ENCODE results near the gene DNAL4. TPM values are rescaled to one million over a fixed set of nuclear protein-coding genes. Genes with fewer than 3 reads are reported as not detected.

DNAL4 gene
- total and polyA plus RNA-seq, 3 donors from 2014 or later, result 54.4 to 107 (median 76.8) TPM

DNA sequence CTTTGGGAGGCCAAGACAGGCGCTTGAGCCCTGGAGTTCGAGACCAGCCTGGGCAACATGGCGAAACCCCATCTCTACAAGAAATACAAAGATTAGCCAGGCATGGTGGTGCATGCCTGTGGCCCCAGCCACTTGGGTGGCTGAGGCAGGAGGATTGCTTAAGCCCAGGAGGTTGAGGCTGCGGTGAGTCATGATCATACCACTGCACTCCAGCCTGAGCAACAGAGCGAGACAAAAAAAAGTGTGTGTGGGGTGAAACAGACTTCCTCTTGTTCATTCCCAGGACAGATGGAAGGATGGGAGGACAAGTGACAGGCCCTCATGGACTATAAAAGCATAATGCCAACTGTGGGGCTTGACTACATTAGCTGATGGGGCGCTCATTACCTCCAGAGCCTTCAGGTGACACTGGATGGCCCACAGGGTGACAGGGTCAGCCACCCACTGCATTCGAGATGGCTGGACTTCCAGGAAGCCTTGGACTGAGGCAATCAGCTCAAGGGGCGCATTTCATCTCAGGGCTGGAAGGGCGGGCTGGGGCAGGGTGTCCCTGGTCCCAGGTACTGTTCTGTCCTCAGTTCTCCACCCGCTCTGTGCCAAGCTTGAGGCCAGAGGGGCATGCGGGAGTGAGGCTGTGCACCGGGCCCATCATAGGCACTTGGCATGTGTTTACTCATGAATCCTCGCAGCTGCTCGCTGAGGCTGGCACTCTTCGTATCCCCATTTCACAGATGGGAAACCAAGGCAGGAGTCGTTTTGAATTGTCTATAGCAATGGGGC lies 37.4 kb upstream of the DNAL4 start:
- H3K4me1 ChIP-seq, result no peaks in the 10 kb centered on the region
- H3K27me3 ChIP-seq, result no peaks in the 10 kb centered on the region
- DNase-seq, result no peak
- H3K9me3 ChIP-seq, result no peaks in the 10 kb centered on the region
- intact Hi-C loops (cut with DNase I; ENCODE audit: low total_unique reads), result no loop called here
- no peak overlapping the region for H3K27ac ChIP-seq
- H3K4me3 ChIP-seq, result no peak overlapping the region
- no peak for TF ChIP-seq POLR2A (IDR thresholded peaks at IDR 0.05)
- TF ChIP-seq, protein P1, sequence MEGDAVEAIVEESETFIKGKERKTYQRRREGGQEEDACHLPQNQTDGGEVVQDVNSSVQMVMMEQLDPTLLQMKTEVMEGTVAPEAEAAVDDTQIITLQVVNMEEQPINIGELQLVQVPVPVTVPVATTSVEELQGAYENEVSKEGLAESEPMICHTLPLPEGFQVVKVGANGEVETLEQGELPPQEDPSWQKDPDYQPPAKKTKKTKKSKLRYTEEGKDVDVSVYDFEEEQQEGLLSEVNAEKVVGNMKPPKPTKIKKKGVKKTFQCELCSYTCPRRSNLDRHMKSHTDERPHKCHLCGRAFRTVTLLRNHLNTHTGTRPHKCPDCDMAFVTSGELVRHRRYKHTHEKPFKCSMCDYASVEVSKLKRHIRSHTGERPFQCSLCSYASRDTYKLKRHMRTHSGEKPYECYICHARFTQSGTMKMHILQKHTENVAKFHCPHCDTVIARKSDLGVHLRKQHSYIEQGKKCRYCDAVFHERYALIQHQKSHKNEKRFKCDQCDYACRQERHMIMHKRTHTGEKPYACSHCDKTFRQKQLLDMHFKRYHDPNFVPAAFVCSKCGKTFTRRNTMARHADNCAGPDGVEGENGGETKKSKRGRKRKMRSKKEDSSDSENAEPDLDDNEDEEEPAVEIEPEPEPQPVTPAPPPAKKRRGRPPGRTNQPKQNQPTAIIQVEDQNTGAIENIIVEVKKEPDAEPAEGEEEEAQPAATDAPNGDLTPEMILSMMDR (IDR thresholded peaks at IDR 0.05), result no peak
- WGBS, 2 donors, result 84 to 88% methylated on average over 13 to 16 of the region's 16 CpGs
- H3K36me3 ChIP-seq (ENCODE audit: low read depth, missing control alignments), result no peaks in the 10 kb centered on the region

DNA sequence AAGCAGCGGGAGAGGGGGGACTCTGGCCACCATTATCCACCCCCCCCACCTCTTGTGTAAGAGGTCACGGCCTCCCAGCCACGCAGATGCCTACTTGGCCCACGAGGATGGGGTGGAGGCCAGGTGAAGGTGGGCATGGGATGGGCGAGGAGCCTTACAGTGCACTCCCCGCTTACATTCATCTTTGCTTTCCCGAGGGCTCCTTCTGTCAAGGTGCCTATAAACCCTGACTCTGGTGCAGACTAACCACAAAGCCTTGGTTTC lies 36.8 kb upstream of the DNAL4 start:
- intact Hi-C loops (cut with DNase I; ENCODE audit: low total_unique reads), result no loop called here
- no peak for TF ChIP-seq POLR2A (IDR thresholded peaks at IDR 0.05)
- TF ChIP-seq, protein P1 (IDR thresholded peaks at IDR 0.05), result no peak
- 93 to 94% methylated on average over 5 to 7 of the region's 7 CpGs for WGBS, 2 donors

DNA sequence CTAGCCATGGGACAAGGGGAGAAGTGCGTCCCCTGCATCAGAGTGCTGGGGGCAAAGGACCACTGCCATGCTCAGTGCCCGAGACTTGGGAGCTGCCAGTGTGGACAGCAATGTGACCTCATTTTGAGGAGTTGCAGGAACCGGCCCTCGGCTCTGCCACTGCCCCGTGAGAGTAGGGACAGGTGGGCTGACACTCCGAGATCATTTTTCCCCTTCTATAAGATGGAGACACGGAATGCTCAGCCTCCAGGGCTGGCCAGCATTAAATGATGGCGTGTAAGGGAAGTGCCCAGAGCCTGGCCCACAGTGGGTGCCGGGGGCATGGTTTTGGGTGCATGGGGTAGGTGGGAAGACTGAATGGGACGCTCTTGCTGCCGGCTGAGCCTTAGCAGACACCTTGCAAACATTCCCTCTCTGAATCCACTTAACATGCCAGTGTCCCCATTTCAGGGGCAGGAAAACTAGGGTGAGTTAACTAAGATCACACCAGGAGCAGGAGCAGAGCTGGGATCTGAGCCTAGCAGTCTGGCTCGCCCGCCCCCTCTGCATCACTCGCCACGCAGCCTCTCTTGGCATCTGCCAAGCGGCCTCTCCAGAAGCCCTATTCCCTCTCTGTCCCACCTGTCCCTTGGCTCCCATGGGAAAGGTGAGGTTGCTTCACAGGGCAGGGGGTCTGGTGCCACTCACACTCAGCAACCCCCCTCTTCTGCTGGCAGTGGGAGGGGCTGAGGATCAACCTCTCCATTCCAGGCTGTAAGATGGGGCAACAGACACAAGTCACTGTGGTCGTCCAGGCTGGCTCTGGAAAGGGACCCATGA lies 36.3 kb upstream of the DNAL4 start:
- intact Hi-C loops (cut with DNase I; ENCODE audit: low total_unique reads), result no loop called here
- Histone ChIP-seq H3K36me3 (ENCODE audit: low read depth, missing control alignments) (no peaks in the 10 kb centered on the region), H3K4me1 (no peaks in the 10 kb centered on the region), H3K9me3 (no peaks in the 10 kb centered on the region), H3K4me3 (no peak overlapping the region), H3K27me3 (no peaks in the 10 kb centered on the region), H3K27ac (no peak overlapping the region)
- no peak for DNase-seq
- WGBS, 2 donors, result 92 to 96% methylated on average over 12 to 17 of the region's 17 CpGs
- TF ChIP-seq, protein P1 (IDR thresholded peaks at IDR 0.05), result no peak

More for the DNA sequence above, 36.8 kb upstream of the DNAL4 start:
- H3K36me3 ChIP-seq (ENCODE audit: low read depth, missing control alignments), result no peaks in the 10 kb centered on the region
- no peak for DNase-seq
- H3K27me3 ChIP-seq, result no peaks in the 10 kb centered on the region
- H3K9me3 ChIP-seq, result no peaks in the 10 kb centered on the region
- no peaks in the 10 kb centered on the region for H3K4me1 ChIP-seq
- no peak overlapping the region for H3K27ac ChIP-seq
- no peak overlapping the region for H3K4me3 ChIP-seq

DNA sequence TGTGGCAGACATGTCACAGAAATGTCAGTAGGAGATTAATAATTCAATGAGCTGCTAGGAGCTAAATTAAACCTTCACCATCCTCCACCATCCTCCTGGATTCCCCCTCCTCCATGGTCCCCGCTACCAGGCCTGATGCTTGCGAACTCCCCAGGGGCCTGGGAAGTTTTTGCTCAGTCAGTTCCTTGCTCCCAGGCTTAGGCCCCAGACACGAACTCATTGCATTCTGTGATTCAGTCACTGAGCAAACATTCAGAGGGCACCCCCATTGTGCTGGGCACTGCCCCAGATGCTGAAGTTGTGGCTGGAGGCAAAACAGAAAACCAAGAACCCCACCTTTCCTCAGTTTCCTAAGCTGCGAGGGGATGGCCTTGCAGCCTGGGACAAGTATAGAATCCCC lies 35.5 kb upstream of the DNAL4 start:
- Histone ChIP-seq H3K9me3 (no peaks in the 10 kb centered on the region), H3K4me3 (no peak overlapping the region), H3K27ac (no peak overlapping the region), H3K4me1 (no peaks in the 10 kb centered on the region), H3K36me3 (ENCODE audit: low read depth, missing control alignments) (no peaks in the 10 kb centered on the region), H3K27me3 (no peaks in the 10 kb centered on the region)
- intact Hi-C loops (cut with DNase I; ENCODE audit: low total_unique reads), result no loop called here
- 91 to 95% methylated on average over 4 of the region's 4 CpGs for WGBS, 2 donors
- no peak for TF ChIP-seq POLR2A (IDR thresholded peaks at IDR 0.05)
- TF ChIP-seq, protein P1 (IDR thresholded peaks at IDR 0.05), result no peak
- no peak for DNase-seq
